Measurements from ENCODE around the gene LMOD3.
A peak's percentile ranks its signal among the peaks of the same experiment; 100 is the strongest.

GRCh38 chr3:69082805-69083204, 39.6 kb downstream of the LMOD3 start:
- peak; percentile 29; the same call in 1 of the 2 replicates for TF ChIP-seq TAF1 (IDR thresholded peaks at IDR 0.05; ENCODE audit: low read depth, low read length)
- peak; percentile 34; the same call in 1 of the 2 replicates for TF ChIP-seq POLR2A (IDR thresholded peaks at IDR 0.05; ENCODE audit: low read depth, low read length)

Measured in GM12891 (cell line).